ENCODE data around the gene SGCD.

DNA sequence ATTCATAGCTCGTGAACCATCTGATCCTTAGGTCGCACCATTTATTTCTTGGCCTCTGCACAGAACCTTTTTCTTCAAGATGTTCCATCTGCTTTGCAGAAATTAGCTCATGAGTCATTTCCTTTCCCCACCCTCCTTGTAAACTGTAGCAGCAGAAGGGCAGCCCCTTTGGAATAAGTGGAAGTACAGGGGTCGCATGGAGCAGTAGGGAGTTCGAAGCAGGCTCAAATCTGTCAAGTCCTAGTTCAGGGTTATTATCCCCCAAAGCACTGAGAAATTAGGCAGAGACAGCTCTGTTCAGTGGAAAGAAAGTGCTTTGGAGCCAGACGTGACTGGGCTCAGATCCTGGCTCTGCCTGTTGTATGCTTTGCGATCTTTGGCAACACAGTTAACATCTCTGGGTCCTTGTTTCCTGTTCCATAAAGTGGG lies 84.2 kb downstream of the SGCD start:
- TF ChIP-seq, protein P1, sequence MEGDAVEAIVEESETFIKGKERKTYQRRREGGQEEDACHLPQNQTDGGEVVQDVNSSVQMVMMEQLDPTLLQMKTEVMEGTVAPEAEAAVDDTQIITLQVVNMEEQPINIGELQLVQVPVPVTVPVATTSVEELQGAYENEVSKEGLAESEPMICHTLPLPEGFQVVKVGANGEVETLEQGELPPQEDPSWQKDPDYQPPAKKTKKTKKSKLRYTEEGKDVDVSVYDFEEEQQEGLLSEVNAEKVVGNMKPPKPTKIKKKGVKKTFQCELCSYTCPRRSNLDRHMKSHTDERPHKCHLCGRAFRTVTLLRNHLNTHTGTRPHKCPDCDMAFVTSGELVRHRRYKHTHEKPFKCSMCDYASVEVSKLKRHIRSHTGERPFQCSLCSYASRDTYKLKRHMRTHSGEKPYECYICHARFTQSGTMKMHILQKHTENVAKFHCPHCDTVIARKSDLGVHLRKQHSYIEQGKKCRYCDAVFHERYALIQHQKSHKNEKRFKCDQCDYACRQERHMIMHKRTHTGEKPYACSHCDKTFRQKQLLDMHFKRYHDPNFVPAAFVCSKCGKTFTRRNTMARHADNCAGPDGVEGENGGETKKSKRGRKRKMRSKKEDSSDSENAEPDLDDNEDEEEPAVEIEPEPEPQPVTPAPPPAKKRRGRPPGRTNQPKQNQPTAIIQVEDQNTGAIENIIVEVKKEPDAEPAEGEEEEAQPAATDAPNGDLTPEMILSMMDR (conservative IDR thresholded peaks at IDR 0.05; ENCODE audit: low read length), result no peak
- no peak for TF ChIP-seq EZH2phosphoT487 (IDR thresholded peaks at IDR 0.05; ENCODE audit: borderline replicate concordance, low read depth, low read length)

Data from OCI-LY7 (cell line).